IMR-90 (cell line): Measurements from ENCODE around the gene ZNF512B. TPM values are rescaled to one million over a fixed set of nuclear protein-coding genes. Genes with fewer than 3 reads are reported as not detected.

Experiments used
- ATAC-seq: fragments of 200-7000 bp; cut with Tn5 transposase; 2 replicates; pipeline ENCODE4 v1.9.1; 2020; ENCODE audit warnings: low read depth, mild to moderate bottlenecking, moderate library complexity
- BruUV-seq: library from RNA; stranded (reverse); fragments of 400-500 nt; replicated peaks from 2 replicates; lab custom pipeline; 2021; lab: Mats Ljungman, UMichigan
- CTCF ChIA-PET: fragments of 300-600 bp; formaldehyde crosslinking; extraction: SDS; loops from one replicate; lab custom pipeline; 2021; ENCODE audit warnings: antibody characterized with exemption; lab: Yijun Ruan, JAX
- POLR2A ChIA-PET: fragments of 300-600 bp; sonication (Branson Sonifier 250); formaldehyde crosslinking; loops from one replicate; lab custom pipeline; 2022; ENCODE audit warnings: antibody characterized with exemption; ENCODE audit not compliant: unreplicated experiment; lab: Charles Lee
- DNase-seq: peaks from one replicate; pipeline ENCODE4 v3.0.0; 2013
- H2AFZ ChIP-seq: replicated peaks from 2 replicates; pipeline ENCODE3; 2013; ENCODE audit warnings: low read length, mild to moderate bottlenecking; ENCODE audit not compliant: poor library complexity
- H2AK5ac ChIP-seq: 2 replicates; pipeline ENCODE4 v1.6.1; 2013; ENCODE audit warnings: low read depth, low read length, inconsistent platforms
- H2AK9ac ChIP-seq: replicated peaks from 2 replicates; pipeline ENCODE3; 2013; ENCODE audit warnings: mild to moderate bottlenecking, low read depth, low read length, moderate library complexity; ENCODE audit not compliant: poor library complexity
- H2BK120ac ChIP-seq: 2 replicates; pipeline ENCODE4 v1.6.1; 2013; ENCODE audit warnings: low read depth, low read length, inconsistent platforms
- H2BK15ac ChIP-seq: 3 replicates; pipeline ENCODE4 v1.6.1; 2013; ENCODE audit warnings: low read depth, low read length, inconsistent platforms
- H2BK20ac ChIP-seq: 2 replicates; pipeline ENCODE4 v1.6.1; 2013; ENCODE audit warnings: low read depth, mild to moderate bottlenecking, inconsistent platforms, low read length, moderate library complexity
- H2BK5ac ChIP-seq: 2 replicates; pipeline ENCODE4 v1.6.1; 2013; ENCODE audit warnings: mild to moderate bottlenecking, low read depth, low read length, inconsistent platforms; ENCODE audit not compliant: poor library complexity, severe bottlenecking
- H3K14ac ChIP-seq: replicated peaks from 2 replicates; pipeline ENCODE4 v1.6.1; 2013; ENCODE audit warnings: low read depth, low read length, inconsistent platforms
- H3K18ac ChIP-seq: 2 replicates; pipeline ENCODE4 v1.6.1; 2013; ENCODE audit warnings: low read depth, low read length, control low read depth
- H3K23ac ChIP-seq: 2 replicates; pipeline ENCODE4 v1.6.1; 2013; ENCODE audit warnings: low read depth, low read length, inconsistent platforms
- H3K27ac ChIP-seq: 2 replicates; pipeline ENCODE4 v1.5.1; 2013; ENCODE audit warnings: mild to moderate bottlenecking, control low read depth, low read length; ENCODE audit not compliant: insufficient read depth
- H3K27me3 ChIP-seq: 2 replicates; pipeline ENCODE4 v1.6.1; 2013; ENCODE audit warnings: low read length; ENCODE audit not compliant: control insufficient read depth, insufficient read depth
- H3K36me3 ChIP-seq: 2 replicates; pipeline ENCODE4 v1.6.1; 2013; ENCODE audit warnings: low read length, mixed read lengths; ENCODE audit not compliant: control insufficient read depth, insufficient read depth
- H3K4ac ChIP-seq: 2 replicates; pipeline ENCODE4 v1.6.1; 2013; ENCODE audit warnings: low read depth, low read length, inconsistent platforms
- H3K4me1 ChIP-seq: 2 replicates; pipeline ENCODE4 v1.6.1; 2013; ENCODE audit warnings: low read length, mixed read lengths; ENCODE audit not compliant: control insufficient read depth, insufficient read depth
- H3K4me2 ChIP-seq: 2 replicates; pipeline ENCODE4 v1.6.1; 2013; ENCODE audit warnings: low read depth, mild to moderate bottlenecking, control low read depth, low read length, moderate library complexity
- H3K4me3 ChIP-seq: 2 replicates; pipeline ENCODE4 v1.5.1; 2013; ENCODE audit warnings: low read depth, mild to moderate bottlenecking, control low read depth, low read length, moderate library complexity; ENCODE audit not compliant: insufficient read depth
- H3K56ac ChIP-seq: 2 replicates; pipeline ENCODE4 v1.6.1; 2013; ENCODE audit warnings: low read length, inconsistent platforms; ENCODE audit not compliant: insufficient read depth; ENCODE audit errors: extremely low read depth
- H3K79me1 ChIP-seq, 2 experiments: 2 replicates each; pipeline ENCODE4 v1.6.1; 2013; ENCODE audit warnings: low read length in 2 of 2, inconsistent platforms in 1 of 2, low read depth in 1 of 2
- H3K9ac ChIP-seq: 2 replicates; pipeline ENCODE4 v1.6.1; 2013; ENCODE audit warnings: low read depth, low read length, control low read depth
- H3K9me1 ChIP-seq: 2 replicates; pipeline ENCODE4 v1.6.1; 2013; ENCODE audit warnings: low read length, inconsistent platforms; ENCODE audit not compliant: insufficient read depth
- H3K9me3 ChIP-seq: 2 replicates; pipeline ENCODE4 v1.6.1; 2013; ENCODE audit warnings: low read length; ENCODE audit not compliant: control insufficient read depth, insufficient read depth
- H4K20me1 ChIP-seq: 2 replicates; pipeline ENCODE4 v1.6.1; 2013; ENCODE audit warnings: low read length, inconsistent platforms; ENCODE audit not compliant: insufficient read depth
- H4K5ac ChIP-seq: 2 replicates; pipeline ENCODE4 v1.6.1; 2013; ENCODE audit warnings: mild to moderate bottlenecking, low read depth, low read length, control low read depth
- H4K8ac ChIP-seq, 2 experiments: 2 replicates each; pipeline ENCODE4 v1.6.1; 2013; ENCODE audit warnings: low read depth in 2 of 2, low read length in 2 of 2, control low read depth in 1 of 2, inconsistent platforms in 1 of 2
- H4K91ac ChIP-seq: 2 replicates; pipeline ENCODE4 v1.6.1; 2013; ENCODE audit warnings: low read depth, low read length, inconsistent platforms; ENCODE audit not compliant: insufficient read depth
- BHLHE40 ChIP-seq: fragments of 150-350 bp; IDR thresholded peaks from 2 replicates; pipeline ENCODE4 v1.6.1; 2016; ENCODE audit warnings: mild to moderate bottlenecking, low read depth, low read length
- CEBPB ChIP-seq: IDR thresholded peaks from 2 replicates; pipeline ENCODE4 v1.6.1; 2012; ENCODE audit warnings: low read depth, low read length, improper control_type of control experiment
- CHD1 ChIP-seq: IDR thresholded peaks from 2 replicates; pipeline ENCODE4 v1.6.1; 2012; ENCODE audit warnings: low read depth, low read length, improper control_type of control experiment
- CTCF ChIP-seq: conservative IDR thresholded peaks from 2 replicates; pipeline ENCODE4 v1.5.1; 2012; ENCODE audit warnings: mild to moderate bottlenecking, low read depth, low read length, improper control_type of control experiment
- ELK1 ChIP-seq: fragments of 150-350 bp; IDR thresholded peaks from 2 replicates; pipeline ENCODE4 v1.6.1; 2016; ENCODE audit warnings: low read depth, mild to moderate bottlenecking, low read length, moderate library complexity, borderline replicate concordance
- FOS ChIP-seq: fragments of 150-350 bp; IDR thresholded peaks from 2 replicates; pipeline ENCODE4 v1.6.1; 2016; ENCODE audit warnings: low read depth, low read length
- MAFK ChIP-seq: IDR thresholded peaks from 2 replicates; pipeline ENCODE4 v1.6.1; 2012; ENCODE audit warnings: low read depth, low read length, improper control_type of control experiment
- MAZ ChIP-seq: IDR thresholded peaks from 2 replicates; pipeline ENCODE4 v1.6.1; 2012; ENCODE audit warnings: low read depth, mild to moderate bottlenecking, low read length, improper control_type of control experiment, moderate library complexity, borderline replicate concordance
- MXI1 ChIP-seq: IDR thresholded peaks from 2 replicates; pipeline ENCODE4 v1.6.1; 2012; ENCODE audit warnings: low read depth, mild to moderate bottlenecking, low read length, moderate library complexity, borderline replicate concordance
- NFE2L2 ChIP-seq: fragments of 150-350 bp; IDR thresholded peaks from 2 replicates; pipeline ENCODE4 v1.6.1; 2016; ENCODE audit warnings: low read depth, mild to moderate bottlenecking, low read length
- POLR2A ChIP-seq: IDR thresholded peaks from 2 replicates; pipeline ENCODE4 v1.6.1; 2012; ENCODE audit warnings: mild to moderate bottlenecking, low read depth, low read length
- RAD21 ChIP-seq: IDR thresholded peaks from 2 replicates; pipeline ENCODE4 v1.6.1; 2012; ENCODE audit warnings: low read length, improper control_type of control experiment
- RCOR1 ChIP-seq: IDR thresholded peaks from 2 replicates; pipeline ENCODE4 v1.6.1; 2012; ENCODE audit warnings: mild to moderate bottlenecking, low read length, improper control_type of control experiment; ENCODE audit not compliant: insufficient replicate concordance
- RFX5 ChIP-seq: IDR thresholded peaks from 2 replicates; pipeline ENCODE4 v1.8.0; 2012; ENCODE audit warnings: low read depth, mild to moderate bottlenecking, low read length, moderate library complexity
- SMC3 ChIP-seq: fragments of 150-350 bp; IDR thresholded peaks from 2 replicates; pipeline ENCODE4 v1.6.1; 2016; ENCODE audit warnings: low read depth, mild to moderate bottlenecking, antibody characterized with exemption, low read length, moderate library complexity
- USF2 ChIP-seq: fragments of 150-350 bp; IDR thresholded peaks from 2 replicates; pipeline ENCODE4 v1.6.1; 2017; ENCODE audit warnings: mild to moderate bottlenecking, antibody characterized with exemption, low read length, low read depth
- WGBS, 2 experiments: methylation state at CpG; one replicate each; pipeline versions ENCODE4 v1.1.5 to v1.1.7; 2013; ENCODE audit warnings: missing lambda C conversion rate in 2 of 2; ENCODE audit not compliant: insufficient read length in 1 of 2; ENCODE audit errors: extremely low coverage in 2 of 2; 5-methylcytosine and 5-hydroxymethylcytosine counted together
- dilution Hi-C: fragments of 300-500 bp; cut with HindIII; formaldehyde crosslinking; loops from one replicate; pipeline ENCODE4 v1.14.3; 2018; ENCODE audit warnings: low sequenced_read_pairs; ENCODE audit not compliant: unreplicated experiment
- in situ Hi-C: fragments of 300-500 bp; cut with MboI; formaldehyde crosslinking; loops from 3 replicates; pipeline ENCODE4 v1.14.3; 2019; ENCODE audit warnings: low sequenced_read_pairs, inconsistent platforms, mixed read lengths
- intact Hi-C: fragments of 100-400 bp; cut with micrococcal nuclease; formaldehyde crosslinking; loops from 2 replicates; pipeline ENCODE4 v1.10.0; 2022
- polyA plus RNA-seq, 3 experiments: library from polyadenylated mRNA; depleted of rRNA; stranded (reverse); fragments of >200 nt; gene quantifications; 2 replicates each; pipeline ENCODE4 v1.2.3, GENCODE V29; 2012; ENCODE audit warnings: low replicate concordance in 1 of 3
- total RNA-seq: library from RNA; depleted of rRNA; stranded (reverse); fragments of >200 nt; gene quantifications from 2 replicates; pipeline ENCODE4 v1.2.3, GENCODE V29; 2012

Gene ZNF512B
- total and polyA plus RNA-seq, 2 of the 4 experiments (the other 2 are of a cell fraction): 6.5 to 15.6 TPM

- in situ Hi-C loops: no loop called here
- WGBS, 2 experiments: no CpG with 5 or more reads among the region's 2 CpGs
Observed at GRCh38 chr20:64015635-64016034, 45.9 kb upstream of the ZNF512B start.

More at GRCh38 chr20:64015635-64016034, 45.9 kb upstream of the ZNF512B start:
- H3K36me3 ChIP-seq: peaks cover 46% of the 10 kb centered on the region
- no peak overlapping the region for H3K56ac ChIP-seq
- H4K5ac ChIP-seq: no peak overlapping the region
- no peak overlapping the region for H2BK15ac ChIP-seq
- peaks cover 13% of the 10 kb centered on the region for H4K20me1 ChIP-seq
- no peak overlapping the region for H2AFZ ChIP-seq
- CTCF ChIA-PET: no interaction called here
- no peak overlapping the region for H2BK120ac ChIP-seq
- no TSS peak for BruUV-seq
- H2AK5ac ChIP-seq: no peak overlapping the region
- DNase-seq (no peak), ATAC-seq (no peak)
- H3K27ac ChIP-seq: no peak overlapping the region
- H4K91ac ChIP-seq: no peak overlapping the region
- no peak overlapping the region for H4K8ac ChIP-seq
- no peak overlapping the region for H3K4ac ChIP-seq
- H3K14ac ChIP-seq: no peak overlapping the region
- peaks cover 6% of the 10 kb centered on the region; the same call in 1 of the 2 replicates for H3K4me1 ChIP-seq
- H3K9me3 ChIP-seq: no peaks in the 10 kb centered on the region
- no peak overlapping the region for H3K18ac ChIP-seq
- H3K4me2 ChIP-seq: no peak overlapping the region
- peaks cover 5% of the 10 kb centered on the region for H3K9me1 ChIP-seq
- intact Hi-C loops (no loop called here), dilution Hi-C loops (no loop called here)
- no peak overlapping the region for H3K23ac ChIP-seq
- H2BK20ac ChIP-seq: no peak overlapping the region
- H2BK5ac ChIP-seq: no peak overlapping the region
- POLR2A ChIA-PET: no interaction called here
- H3K79me1 ChIP-seq: peaks cover 14 to 25% of the 10 kb centered on the region in 2 experiments
- H3K27me3 ChIP-seq: no peaks in the 10 kb centered on the region
- H2AK9ac ChIP-seq: no peak overlapping the region
- TF ChIP-seq FOS: no peak
- TF ChIP-seq MAZ: no peak
- TF ChIP-seq MXI1: no peak
- no peak for TF ChIP-seq ELK1
- TF ChIP-seq POLR2A: no peak
- no peak for TF ChIP-seq BHLHE40
- TF ChIP-seq RFX5: no peak
- TF ChIP-seq MAFK: no peak
- TF ChIP-seq SMC3: no peak
- no peak for TF ChIP-seq NFE2L2
- no peak for TF ChIP-seq RCOR1
- TF ChIP-seq RAD21: no peak
- no peak for TF ChIP-seq USF2
- no peak for TF ChIP-seq CEBPB
- TF ChIP-seq CTCF: no peak
- no peak for TF ChIP-seq CHD1
- no peak overlapping the region for H3K9ac ChIP-seq
- H3K4me3 ChIP-seq: no peak overlapping the region
